Upper lobe of right lung (tissue), 1 donor: Measurements from ENCODE around the gene BCAT1. TPM values are rescaled to one million over a fixed set of nuclear protein-coding genes. Genes with fewer than 3 reads are reported as not detected.

Source experiments
- ATAC-seq: fragments of 200-7000 bp; cut with Tn5 transposase; one replicate; pipeline ENCODE4 v1.9.1; 2020; ENCODE audit warnings: mild to moderate bottlenecking, moderate library complexity
- DNase-seq: peaks from one replicate; pipeline ENCODE4 v3.0.0-alpha.2; 2020
- H3K27ac ChIP-seq: fragments of 200-600 bp; one replicate; pipeline ENCODE4 v1.8.0; 2022
- H3K27me3 ChIP-seq: fragments of 200-600 bp; one replicate; pipeline ENCODE4 v1.8.0; 2022; ENCODE audit warnings: mild to moderate bottlenecking
- H3K36me3 ChIP-seq: fragments of 200-600 bp; one replicate; pipeline ENCODE4 v1.8.0; 2022
- H3K4me1 ChIP-seq: fragments of 200-600 bp; one replicate; pipeline ENCODE4 v1.8.0; 2022
- H3K4me3 ChIP-seq: fragments of 200-600 bp; one replicate; pipeline ENCODE4 v1.8.0; 2022; ENCODE audit warnings: mild to moderate bottlenecking
- H3K9me3 ChIP-seq: fragments of 200-600 bp; one replicate; pipeline ENCODE4 v1.8.0; 2022
- CTCF ChIP-seq: fragments of 200-600 bp; IDR thresholded peaks from one replicate; pipeline ENCODE4 v1.8.0; 2022; ENCODE audit warnings: antibody characterized with exemption
- intact Hi-C: fragments of 100-400 bp; cut with DNase I; formaldehyde crosslinking; loops from one replicate; pipeline ENCODE4 v1.11.0; 2022
- total RNA-seq: library from RNA; stranded (reverse); fragmentation: NEBNext Ultra II Directional; extraction: Animal tissue kit (Norgen Biotek cat#: 25700); gene quantifications from one replicate; pipeline ENCODE4 v1.2.1, GENCODE V29; 2021
- donor health status: DM: no; HTN: yes; CAD: no; lungs with severe emphysema.

The BCAT1 gene
- total RNA-seq, 1 donor from 2014 or later: 82.5 TPM

DNA sequence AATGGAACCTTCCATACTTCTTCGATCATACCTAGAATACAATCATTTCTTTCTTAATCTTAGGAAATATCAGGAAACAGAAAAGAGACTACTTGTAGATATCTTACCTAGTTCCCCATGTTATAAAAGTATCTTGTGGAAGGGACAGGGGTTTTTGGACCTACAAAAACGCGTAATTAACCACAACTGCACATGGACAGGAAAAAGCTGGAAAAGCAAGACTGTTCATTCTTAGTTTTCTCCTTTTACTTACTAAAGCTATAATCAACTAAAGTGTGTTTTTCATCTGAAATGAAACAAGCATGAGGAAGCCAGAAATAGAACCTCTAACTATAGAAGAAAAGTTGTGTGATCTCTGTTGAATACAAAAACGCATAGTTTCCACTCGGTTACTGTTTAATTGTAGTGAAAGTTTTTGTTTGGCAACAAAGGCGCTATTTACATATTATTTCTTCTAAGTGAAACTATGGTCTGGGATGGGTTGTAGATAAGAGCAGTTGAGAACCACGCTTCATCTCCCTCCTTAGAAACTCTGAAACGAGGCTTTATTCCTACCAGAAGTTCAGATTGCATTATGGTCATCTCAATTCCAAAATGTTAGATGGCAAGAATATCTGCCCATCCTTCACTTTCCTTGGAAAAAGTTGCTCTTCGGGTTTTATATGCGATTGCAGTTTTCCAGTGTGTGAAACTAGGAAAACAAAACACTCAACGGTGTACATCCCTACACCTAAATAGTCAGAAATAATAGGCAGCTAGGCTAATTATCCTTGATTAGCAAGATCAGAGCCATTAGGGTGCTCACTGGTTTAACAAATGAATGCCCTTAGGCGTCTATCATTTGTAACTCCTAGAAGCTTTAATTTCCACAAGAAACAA lies 1.1 kb downstream of the BCAT1 start:
- DNase-seq (no peak), ATAC-seq (no peak)
- H3K4me1 ChIP-seq: peaks cover 7% of the 10 kb centered on the region
- no peaks in the 10 kb centered on the region for H3K36me3 ChIP-seq
- H3K9me3 ChIP-seq: no peaks in the 10 kb centered on the region
- peak overlapping the region; percentile 45 for H3K27ac ChIP-seq
- no peak for TF ChIP-seq CTCF
- H3K27me3 ChIP-seq: no peaks in the 10 kb centered on the region
- peak overlapping the region; percentile 69 for H3K4me3 ChIP-seq
- intact Hi-C loops: no loop called here

DNA sequence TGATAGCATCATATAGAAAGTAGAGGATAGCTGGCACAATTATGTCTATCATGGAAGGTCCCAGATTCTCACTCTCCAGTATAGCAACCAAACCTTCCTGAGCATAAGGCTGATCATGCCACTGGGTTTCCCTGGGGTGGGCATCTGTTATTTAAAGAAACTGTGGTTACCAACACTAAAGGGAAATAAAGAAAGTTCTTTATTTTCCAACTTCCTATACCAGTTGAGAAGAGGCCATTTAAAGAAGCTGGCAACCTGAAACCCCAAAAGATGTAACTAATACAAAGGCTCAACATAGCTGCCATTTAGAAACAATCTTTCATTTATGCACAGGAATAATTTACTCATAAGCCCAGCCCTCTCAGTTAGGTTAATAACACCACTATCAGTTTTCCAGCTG lies 3.1 kb downstream of the BCAT1 start:
- DNase-seq: no peak
- Histone ChIP-seq H3K9me3 (no peaks in the 10 kb centered on the region), H3K36me3 (no peaks in the 10 kb centered on the region), H3K4me1 (peaks cover 7% of the 10 kb centered on the region), H3K4me3 (no peak overlapping the region), H3K27ac (no peak overlapping the region), H3K27me3 (no peaks in the 10 kb centered on the region)
- intact Hi-C loops: no loop called here
- TF ChIP-seq CTCF: no peak
- no peak for ATAC-seq

- no peak overlapping the region for H3K4me3 ChIP-seq
- H3K27ac ChIP-seq: no peak overlapping the region
- H3K4me1 ChIP-seq: peaks cover 7% of the 10 kb centered on the region
- DNase-seq (no peak), ATAC-seq (no peak)
- intact Hi-C loops: no loop called here
- no peaks in the 10 kb centered on the region for H3K36me3 ChIP-seq
- H3K9me3 ChIP-seq: no peaks in the 10 kb centered on the region
- no peaks in the 10 kb centered on the region for H3K27me3 ChIP-seq
- no peak for TF ChIP-seq CTCF
Measured at GRCh38 chr12:24945039-24945438, 3.9 kb downstream of the BCAT1 start.

GRCh38 chr12:24944601-24944975 lies 4.3 kb downstream of the BCAT1 start:
- no peak for ATAC-seq
- peaks cover 7% of the 10 kb centered on the region for H3K4me1 ChIP-seq
- H3K27ac ChIP-seq: no peak overlapping the region
- no peaks in the 10 kb centered on the region for H3K9me3 ChIP-seq
- H3K36me3 ChIP-seq: no peaks in the 10 kb centered on the region
- H3K27me3 ChIP-seq: no peaks in the 10 kb centered on the region
- intact Hi-C loops: no loop called here
- H3K4me3 ChIP-seq: no peak overlapping the region
- no peak for DNase-seq
- no peak for TF ChIP-seq CTCF

GRCh38 chr12:24943947-24944600 lies 4.8 kb downstream of the BCAT1 start:
- DNase-seq (no peak), ATAC-seq (no peak)
- H3K27me3 ChIP-seq: no peaks in the 10 kb centered on the region
- no peaks in the 10 kb centered on the region for H3K36me3 ChIP-seq
- H3K9me3 ChIP-seq: no peaks in the 10 kb centered on the region
- no peak for TF ChIP-seq CTCF
- intact Hi-C loops: no loop called here
- H3K4me3 ChIP-seq: no peak overlapping the region
- H3K27ac ChIP-seq: no peak overlapping the region
- peaks cover 7% of the 10 kb centered on the region for H3K4me1 ChIP-seq
